ENCODE results near the gene URM1. TPM values are rescaled to one million over a fixed set of nuclear protein-coding genes. Genes with fewer than 3 reads are reported as not detected.

The URM1 gene
- total RNA-seq, 1 experiment from 2014 or later: 46.6 TPM

- Histone ChIP-seq H2BK15ac (ENCODE audit: low read depth, low read length) (no peak overlapping the region), H2BK120ac (ENCODE audit: low read depth, low read length, poor library complexity, severe bottlenecking) (no peak overlapping the region), H3K9me3 (ENCODE audit: control insufficient read depth, low read depth, low read length) (no peaks in the 10 kb centered on the region), H3K23me2 (ENCODE audit: insufficient read length, low read depth, low read length, poor library complexity, severe bottlenecking) (no peaks in the 10 kb centered on the region), H4K20me1 (ENCODE audit: control insufficient read depth, insufficient read depth, insufficient read length) (no peaks in the 10 kb centered on the region), H2BK20ac (ENCODE audit: low read depth, low read length, poor library complexity, severe bottlenecking) (no peak overlapping the region), H3K79me1 (ENCODE audit: insufficient read depth, low read depth, low read length, poor library complexity, severe bottlenecking) (no peaks in the 10 kb centered on the region), H3K4me1 (ENCODE audit: insufficient read depth, low read length) (no peaks in the 10 kb centered on the region), H2AK5ac (ENCODE audit: insufficient read length, low read length) (no peak overlapping the region), H4K91ac (ENCODE audit: insufficient read length, low read depth, low read length) (no peak overlapping the region), H3K18ac (ENCODE audit: insufficient read length, low read depth, low read length) (no peak overlapping the region), H3K56ac (ENCODE audit: insufficient read length, low read depth, low read length) (no peak overlapping the region), H3K4ac (ENCODE audit: low read depth, low read length) (no peak overlapping the region), H3T11ph (ENCODE audit: low read length) (no peak overlapping the region), H2BK5ac (ENCODE audit: insufficient read length, low read length) (no peak overlapping the region), H3K9ac (ENCODE audit: extremely low read depth, insufficient read length, low read length) (no peak overlapping the region), H3K79me2 (ENCODE audit: insufficient read depth, low read length) (no peaks in the 10 kb centered on the region), H4K5ac (ENCODE audit: insufficient read length, low read depth, low read length) (no peak overlapping the region), H3K4me2 (ENCODE audit: insufficient read depth, insufficient read length, low read length) (no peak overlapping the region), H3K27ac (ENCODE audit: insufficient read length, low read depth, low read length) (no peak overlapping the region), H3K23ac (ENCODE audit: insufficient read length, low read depth, low read length) (no peak overlapping the region), H4K8ac (replicated peaks; ENCODE audit: insufficient read length, low read depth, low read length) (no peak overlapping the region), H3K14ac (ENCODE audit: insufficient read depth, low read length) (no peak overlapping the region), H3K27me3 (ENCODE audit: insufficient read depth, low read length) (peaks cover 53% of the 10 kb centered on the region; the same call in 1 of the 2 replicates), H2BK12ac (ENCODE audit: insufficient read length, low read depth, low read length) (no peak overlapping the region), H2AFZ (ENCODE audit: low read length) (no peak overlapping the region)
- Mint-ChIP-seq H3K4me1 (peaks cover 38% of the 10 kb centered on the region in 2 experiments), H3K9me3 (peaks cover 0 to 6% of the 10 kb centered on the region in 2 experiments; a peak in 3 of 5 replicates), H3K27me3 (ENCODE audit: low read depth) (peaks cover 98% of the 10 kb centered on the region), H3K36me3 (ENCODE audit: insufficient read depth in 1 of 3, low read depth in 3 of 3) (no peaks in the 10 kb centered on the region; a peak in 1 of 7 replicates), H3K4me3 (no peak overlapping the region), H3K27ac (no peak overlapping the region)
- no peak for DNase-seq
- no CpG with 5 or more reads among the region's 6 CpGs for WGBS (ENCODE audit: extremely low coverage, insufficient read length, low lambda C conversion rate)
- TF ChIP-seq CTCF (conservative IDR thresholded peaks at IDR 0.05): peak; percentile 50
Measured at GRCh38 chr9:128409978-128410377, 38.8 kb downstream of the URM1 start.

All from H9 (cell line).